HG02870 (cell line): ENCODE data around the gene KCNIP4.
A peak's percentile ranks its signal among the peaks of the same experiment; 100 is the strongest.
"Not testable (repeated sequence)": the region's sequence is repeated elsewhere in the genome, so short reads cannot be mapped to it uniquely, and the experiment has no call there.

ENCODE experiments used
- ATAC-seq: cut with Tn5 transposase; IDR thresholded peaks from one replicate; pipeline ENCODE4 v1.9.1; 2021; ENCODE audit warnings: mild to moderate bottlenecking, moderate library complexity; ENCODE audit not compliant: unreplicated experiment

KCNIP4 gene

DNA sequence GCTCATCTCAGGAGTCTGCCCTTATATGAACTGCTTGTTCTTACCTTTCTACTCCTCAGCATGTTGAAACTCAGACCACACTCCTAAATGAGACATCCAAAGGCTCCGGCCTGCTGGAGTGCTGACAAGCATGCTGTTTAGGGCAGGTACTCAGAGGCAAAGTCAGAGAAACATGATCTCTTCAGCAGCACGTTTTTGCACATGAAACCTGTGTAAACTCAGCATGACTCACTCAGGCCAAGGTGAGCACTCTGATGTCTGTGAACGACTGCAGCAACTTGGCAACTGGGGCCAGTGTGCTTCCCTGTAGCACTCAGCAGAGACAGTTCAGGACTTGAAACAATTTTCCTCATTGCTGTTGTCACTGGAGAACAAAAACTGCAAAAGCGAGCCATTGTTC lies 1138.8 kb downstream of the KCNIP4 start:
- no peak for ATAC-seq

DNA sequence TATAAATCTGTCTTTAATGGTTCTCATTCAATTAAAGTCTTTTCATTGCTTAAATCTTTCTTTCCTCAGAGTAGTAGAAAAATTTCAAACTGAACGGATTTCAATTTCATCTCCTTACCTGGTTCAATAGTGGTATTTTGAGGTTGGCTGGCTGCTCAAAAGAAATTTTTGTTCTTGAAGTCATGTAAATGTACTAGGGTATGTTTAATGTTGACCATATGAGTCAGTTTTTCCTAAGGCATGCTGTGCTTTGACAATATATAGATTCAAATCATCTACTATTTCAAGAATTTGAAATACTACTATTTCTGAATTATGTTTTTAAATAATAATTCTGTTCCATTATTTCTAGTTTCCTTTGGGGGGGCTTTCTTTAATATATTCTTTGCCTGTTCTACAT lies 1142.9 kb downstream of the KCNIP4 start:
- ATAC-seq, result no peak

DNA sequence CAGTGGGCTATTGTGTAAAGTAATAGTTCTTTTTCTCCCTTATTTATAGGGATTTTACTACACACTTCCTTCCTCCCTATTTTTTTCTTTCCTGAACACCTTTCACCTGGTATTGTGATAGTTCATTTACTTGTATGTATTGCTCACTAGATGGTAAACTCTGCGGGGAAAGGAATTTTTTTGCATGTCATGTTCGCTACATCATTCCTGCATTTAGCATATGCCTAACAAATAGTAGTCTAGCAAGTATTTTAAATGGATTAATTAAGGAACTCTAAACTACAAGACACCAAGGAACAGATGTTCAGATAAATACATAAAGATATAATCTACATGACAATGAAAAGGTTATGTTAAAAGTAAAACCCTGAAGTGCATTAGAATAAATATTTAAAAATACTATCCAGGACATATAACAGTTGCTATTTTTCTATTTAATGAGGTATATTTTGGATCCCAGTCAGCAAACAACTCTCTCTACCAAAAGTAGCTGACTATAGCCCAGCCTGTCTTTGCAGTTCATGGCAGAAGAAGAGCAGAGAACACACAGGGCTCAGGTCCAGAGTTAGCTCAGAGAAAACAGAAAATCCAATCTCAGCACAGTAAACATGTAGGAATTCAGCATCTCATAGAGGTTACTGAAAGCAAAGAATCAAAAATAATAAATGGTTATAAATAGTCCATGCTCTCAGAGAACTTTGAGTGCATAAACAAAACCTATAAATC lies 1160.5 kb downstream of the KCNIP4 start:
- ATAC-seq, result no peak

DNA sequence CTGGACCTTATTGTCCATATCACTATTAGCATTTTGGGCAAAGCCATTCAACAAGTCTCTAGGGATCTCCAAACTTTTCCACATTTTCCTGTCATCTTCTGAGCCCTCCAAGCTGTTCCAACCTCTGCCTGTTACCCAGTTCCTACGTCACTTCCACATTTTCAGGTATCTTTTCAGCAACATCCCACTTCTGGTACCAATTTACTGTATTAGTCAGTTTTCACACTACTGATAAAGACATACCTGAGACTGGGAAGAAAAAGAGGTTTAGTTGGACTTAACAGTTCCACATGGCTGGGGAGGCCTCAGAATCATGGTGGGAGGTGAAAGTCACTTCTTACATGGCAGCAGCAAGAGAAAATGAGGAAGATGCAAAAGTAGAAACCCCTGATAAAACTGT lies 1165.4 kb downstream of the KCNIP4 start:
- not testable (repeated sequence) for ATAC-seq

DNA sequence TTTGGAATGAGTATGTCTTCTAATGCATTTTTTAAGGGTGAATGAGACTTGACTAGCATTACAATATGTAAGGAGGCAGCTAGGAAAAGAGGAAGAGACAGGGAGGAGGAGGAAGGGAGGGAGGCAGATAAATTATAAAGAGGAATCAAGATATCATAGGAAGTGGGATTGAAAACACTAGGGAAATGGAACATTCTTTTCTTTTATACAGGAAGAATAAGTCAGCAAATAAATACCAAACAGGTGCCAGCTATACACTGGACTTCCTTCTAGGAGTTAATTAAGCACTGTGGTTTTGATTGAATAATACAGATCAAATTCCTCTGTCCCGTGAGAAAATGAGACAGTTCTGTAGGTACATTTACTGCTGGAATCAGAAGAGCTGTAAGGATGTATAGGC lies 1169.7 kb downstream of the KCNIP4 start:
- ATAC-seq, result no peak

DNA sequence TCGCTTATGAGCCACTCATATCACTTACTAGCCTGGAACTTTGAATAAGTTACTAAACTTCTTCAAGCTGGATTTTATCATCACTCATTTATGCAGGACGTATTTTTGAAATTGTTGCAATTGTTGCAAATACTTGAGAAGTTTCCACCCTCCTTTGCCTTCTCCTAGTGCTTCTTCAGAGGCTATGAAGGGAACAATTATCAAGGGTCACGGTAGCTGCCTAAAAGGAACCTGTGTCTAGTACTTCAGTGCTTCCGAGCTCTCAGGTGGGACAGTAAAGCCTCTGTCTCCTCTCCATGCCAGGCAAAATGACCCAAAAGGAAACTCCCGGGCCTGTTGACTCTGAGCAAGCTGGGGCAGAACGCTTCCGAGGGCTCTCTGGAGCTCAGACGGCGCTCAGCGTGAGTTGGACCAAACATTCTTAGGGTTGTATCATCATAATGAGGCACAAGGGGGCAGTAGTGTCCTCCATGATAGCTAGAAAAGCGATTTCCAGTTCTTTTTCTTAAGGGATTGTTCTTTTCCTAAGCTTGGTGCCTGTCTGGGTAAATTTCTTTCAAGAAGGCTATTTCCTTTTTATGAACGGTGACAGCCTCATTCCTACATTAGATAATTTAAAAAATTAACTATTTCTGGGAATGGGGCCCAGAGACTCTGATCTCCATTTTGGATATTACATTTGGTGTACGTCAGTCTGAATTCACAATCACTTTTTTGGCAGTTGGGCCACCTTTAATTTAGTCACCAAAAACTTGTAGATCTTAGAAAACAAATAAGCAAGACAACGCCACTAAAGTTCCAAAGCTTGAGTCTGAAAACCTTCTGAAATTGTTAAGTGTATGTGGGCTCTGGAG lies 1175.2 kb downstream of the KCNIP4 start:
- ATAC-seq, result peak; percentile 80

DNA sequence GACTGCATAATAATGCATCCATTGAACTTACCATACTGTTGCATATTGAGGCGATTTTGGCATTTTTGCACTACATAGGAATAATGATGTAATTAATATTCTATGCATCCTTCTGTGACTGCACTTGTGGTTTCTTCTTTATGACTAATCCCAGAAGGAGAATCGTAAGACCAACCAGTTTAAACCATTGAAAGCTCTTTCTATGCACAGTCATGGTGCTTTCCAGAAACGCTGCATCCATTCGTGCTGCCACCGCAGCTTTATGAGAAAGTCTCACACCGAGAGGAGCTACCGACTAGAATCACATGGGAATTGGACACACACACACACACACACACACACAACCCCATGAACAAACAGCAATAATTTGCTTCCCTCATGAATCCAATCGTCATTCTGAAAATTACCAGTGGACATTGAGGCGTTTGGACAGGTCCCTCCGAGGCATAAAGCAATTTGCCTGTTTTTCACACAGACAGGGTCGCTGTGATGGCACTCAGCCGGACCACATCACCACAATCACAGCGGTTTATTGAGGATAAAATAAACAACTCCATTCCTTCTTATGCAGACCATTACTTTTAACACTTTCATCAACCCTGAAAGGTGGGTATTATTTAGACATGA lies 1184.1 kb downstream of the KCNIP4 start:
- no peak for ATAC-seq

DNA sequence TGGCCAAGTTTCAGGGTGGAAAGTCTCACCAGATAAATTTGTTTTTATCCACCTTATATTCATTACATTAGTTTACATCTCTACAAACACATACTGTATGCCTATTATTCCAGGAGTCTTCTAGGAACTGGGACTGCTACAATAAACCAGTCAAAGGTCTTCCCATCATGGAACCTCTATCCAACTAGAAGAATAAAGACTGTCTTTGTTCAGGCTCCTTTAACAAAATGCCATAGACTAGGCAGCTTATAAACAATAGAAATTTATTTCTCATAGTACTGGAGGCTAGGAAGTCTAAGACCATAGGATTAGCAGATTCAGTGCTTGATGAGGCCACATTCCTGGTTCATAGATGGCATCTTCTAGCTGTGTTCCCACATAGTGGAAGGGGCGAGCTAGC lies 1186.7 kb downstream of the KCNIP4 start:
- ATAC-seq, result no peak

DNA sequence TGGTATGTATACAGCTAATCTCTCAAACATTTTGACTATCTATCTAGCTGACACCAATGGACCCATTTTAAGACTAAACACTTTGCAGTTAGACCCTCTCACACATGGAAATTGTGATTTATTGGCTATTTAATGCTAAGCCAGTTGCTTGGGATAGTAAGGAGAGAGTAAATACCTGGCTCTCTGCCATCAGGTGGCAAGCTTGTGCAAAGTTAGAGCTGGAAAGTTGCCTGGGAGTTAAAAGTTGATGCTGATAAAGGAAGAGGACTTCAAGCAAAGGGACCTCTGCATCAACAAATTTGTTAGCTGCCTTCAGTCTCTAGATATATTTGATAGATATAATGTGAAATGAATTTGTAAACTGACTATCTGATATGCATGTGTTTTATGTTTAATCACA lies 1187.2 kb downstream of the KCNIP4 start:
- ATAC-seq, result no peak

DNA sequence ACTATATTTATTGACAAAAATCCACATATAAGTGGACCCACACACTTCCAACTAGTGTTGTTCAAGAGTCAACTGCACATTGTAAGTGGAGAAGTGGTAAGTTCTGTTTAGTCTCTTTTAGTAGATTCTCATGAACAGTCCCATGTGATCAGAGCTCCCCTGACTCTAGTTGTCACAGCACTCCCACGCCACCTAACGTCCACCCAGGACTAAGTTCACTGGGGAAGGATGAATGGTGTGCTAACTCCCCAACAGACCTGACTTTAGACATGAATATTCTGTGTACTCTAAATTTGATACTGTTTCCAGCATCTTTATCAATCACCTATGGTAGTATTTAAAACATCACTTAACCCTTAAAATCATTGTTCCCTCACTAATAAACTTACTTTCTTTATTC lies 1188.5 kb downstream of the KCNIP4 start:
- no peak for ATAC-seq

DNA sequence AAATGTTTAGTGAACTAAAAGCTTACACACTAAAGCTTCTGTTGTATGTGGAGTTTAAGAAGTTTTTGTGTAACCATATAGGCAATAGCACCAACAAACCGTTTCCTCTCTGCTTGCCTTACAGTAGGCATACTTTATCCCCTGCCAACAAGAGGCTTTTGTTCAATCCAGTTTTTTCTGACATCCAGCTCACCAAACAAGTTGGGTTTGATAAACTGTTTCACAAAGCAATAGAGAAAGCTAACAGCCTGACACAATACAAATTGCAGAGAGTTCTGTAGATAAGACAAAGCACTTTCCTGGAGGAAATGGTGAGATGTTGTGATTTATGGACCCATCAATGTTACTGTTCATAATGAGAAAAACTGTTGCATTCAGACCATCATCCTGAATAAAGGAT lies 1194.5 kb downstream of the KCNIP4 start:
- ATAC-seq, result no peak

DNA sequence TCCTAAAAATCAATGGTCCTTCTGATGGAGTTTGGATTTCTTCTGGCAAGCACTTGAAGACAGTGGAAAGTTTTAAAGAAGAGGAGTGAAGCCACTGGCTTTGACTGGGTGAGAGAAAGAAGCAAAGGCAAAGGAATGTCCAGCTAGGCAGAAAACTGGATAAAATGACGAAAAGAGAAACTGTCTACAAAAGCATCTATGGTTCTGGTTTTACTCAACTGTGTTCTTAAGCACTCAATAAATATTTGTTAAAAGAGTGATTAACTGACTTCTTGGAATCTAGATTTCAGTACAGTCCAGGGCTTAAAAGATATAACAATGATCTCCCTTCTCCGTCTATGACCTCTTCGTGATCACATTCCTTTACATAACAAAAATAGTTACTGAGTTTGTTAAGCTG lies 1195.9 kb downstream of the KCNIP4 start:
- no peak for ATAC-seq

DNA sequence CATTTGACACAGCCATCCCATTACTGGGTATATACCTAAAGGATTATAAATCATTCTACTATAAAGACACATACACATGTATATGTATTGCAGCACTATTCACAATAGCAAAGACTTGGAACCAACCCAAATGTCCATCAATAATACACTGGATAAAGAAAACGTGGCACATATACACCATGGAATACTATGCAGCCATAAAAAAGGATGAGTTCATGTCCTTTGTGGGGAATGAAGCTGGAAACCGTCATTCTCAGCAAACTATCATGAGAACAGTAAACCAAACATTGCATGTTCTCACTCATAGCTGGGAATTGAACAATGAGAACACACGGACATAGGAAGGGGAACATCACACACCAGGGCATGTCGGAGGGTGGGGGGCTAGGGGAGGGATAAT lies 1202.6 kb downstream of the KCNIP4 start:
- not testable (repeated sequence) for ATAC-seq

DNA sequence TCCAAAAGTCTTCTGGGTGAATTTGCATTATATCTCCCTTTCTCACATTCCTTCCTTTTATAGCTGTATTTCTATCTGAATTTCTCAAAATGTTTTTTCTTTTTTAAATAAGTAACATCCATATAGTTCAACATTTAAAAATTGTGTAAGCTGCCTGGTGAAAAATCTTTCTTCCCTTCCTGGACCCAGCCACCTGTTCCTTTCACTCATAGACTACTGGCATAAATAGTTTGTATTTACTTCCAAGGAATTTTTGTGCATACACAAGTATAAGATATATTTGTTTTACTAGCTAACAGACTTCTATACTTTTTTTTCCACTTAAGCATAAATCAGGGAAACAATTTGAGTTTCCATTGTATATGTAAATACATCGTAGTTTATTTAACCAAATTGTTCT lies 1212.6 kb downstream of the KCNIP4 start:
- no peak for ATAC-seq

DNA sequence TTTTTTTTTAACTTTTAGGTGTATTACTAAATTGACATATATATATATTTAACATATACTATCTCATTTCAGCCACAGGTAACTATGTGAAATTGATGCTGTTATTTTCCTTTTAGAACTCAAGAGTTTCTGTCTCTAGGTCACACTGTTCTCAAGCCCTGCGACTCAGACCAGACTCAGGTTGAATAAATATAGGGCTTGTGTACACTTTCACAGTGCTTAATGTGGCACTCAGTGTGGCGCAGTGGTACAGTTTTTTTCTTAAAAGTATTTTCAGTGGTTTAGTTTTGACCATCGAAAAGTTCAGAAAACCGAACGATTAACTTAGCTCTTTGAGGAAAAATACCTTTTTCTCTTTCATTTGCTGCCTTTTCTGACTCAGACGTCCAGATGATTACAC lies 1223.7 kb downstream of the KCNIP4 start:
- peak; percentile 77 for ATAC-seq

DNA sequence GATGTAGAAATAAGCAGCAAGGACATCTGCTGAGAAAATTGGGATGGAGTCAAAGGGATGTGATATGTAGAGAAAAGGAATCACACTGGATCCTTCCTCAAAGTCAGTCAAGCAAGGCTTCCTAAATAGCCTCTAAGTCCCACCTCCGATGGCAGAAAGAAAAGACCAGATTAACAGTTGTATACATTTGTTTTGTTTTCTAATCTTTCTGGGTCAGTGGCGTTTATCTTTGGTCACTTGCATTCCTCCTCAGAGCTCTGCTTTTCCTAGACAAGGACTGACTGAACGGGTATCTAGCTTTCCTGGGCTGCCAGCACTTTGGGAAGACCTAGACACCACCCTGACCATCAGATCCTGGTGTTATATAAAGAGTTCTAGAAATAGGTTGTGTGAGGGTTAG lies 1225.1 kb downstream of the KCNIP4 start:
- ATAC-seq, result no peak

DNA sequence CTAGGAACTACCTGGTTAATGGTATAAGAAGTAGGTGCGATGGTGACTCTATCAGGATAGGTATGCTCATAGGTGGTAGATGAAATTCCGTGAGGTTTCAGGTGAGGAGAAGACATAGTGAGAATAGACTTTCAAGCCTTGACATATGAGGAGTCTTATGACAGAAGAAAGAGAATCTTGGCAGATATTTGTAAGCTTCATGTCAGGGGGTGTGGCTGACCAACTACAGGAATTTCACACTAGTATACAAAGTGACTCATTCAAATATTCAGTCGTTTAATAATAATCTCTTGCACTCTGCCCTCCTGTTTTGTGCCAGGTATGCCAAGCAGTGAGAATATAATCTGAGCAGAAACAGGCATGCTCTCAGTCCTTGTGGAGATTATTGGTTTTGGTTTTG lies 1225.6 kb downstream of the KCNIP4 start:
- ATAC-seq, result no peak

DNA sequence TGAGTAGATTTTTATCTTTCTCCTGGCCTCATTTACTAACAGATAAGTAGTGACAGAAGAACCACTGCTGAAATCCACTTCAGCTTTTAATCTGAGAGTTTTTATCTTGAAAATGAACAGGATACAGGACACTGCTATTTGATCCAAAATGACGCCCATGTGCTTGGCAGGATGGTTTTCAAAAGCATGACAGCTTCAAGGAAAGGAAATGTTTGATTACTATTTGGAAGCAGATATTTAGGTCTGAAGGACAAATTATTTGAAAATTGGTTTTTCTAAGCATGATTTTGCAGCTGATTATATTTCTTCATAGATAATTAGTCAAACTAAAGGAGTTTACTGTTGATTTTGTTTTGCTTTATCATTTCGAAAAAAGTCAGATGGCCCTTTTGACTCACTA lies 1237.2 kb downstream of the KCNIP4 start:
- no peak for ATAC-seq

DNA sequence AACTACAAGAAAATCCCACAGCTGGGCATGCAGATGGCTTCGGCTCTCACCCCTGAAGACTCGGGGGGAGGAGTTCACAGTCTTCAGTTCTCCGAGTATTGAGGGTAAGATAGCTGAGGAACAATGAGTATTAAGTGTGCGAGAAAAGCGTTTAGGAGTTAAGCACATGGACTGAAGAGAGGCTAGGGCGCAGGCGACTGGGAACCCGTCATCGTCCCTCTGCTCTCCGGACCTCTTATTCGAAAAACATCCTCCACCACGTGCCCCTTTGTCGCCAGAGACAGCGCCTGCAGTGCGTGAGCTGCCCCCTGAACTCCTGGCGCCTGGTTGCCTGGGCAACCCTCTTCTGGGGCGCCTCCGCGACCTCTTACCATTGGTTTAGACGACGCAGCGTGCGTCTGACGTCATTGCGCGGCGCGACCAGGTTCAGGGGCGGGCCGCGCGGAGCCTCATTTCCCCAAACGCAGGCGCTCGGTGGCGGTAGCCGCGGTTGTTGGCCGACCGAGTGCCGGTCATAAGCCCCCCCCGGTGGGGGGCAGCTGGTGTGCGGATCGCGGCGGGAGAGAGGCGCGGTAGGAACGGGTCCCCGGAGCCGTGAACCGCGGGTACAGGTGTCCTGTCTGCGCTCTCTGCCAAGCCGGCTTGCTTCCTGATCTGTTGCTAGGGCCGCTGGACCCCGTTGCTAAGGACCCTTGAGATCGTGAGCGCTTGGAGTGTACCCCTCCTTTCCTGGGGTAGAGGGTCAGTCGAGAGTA lies 1248.4 kb downstream of the KCNIP4 start, which contains the start of gene PACRGL:
TSS of gene PACRGL (plus strand) at position 452 of the 755 bp plus-strand sequence. CDS start 4,024 bp downstream, outside the sequence.
- ATAC-seq, result peak; percentile 100

DNA sequence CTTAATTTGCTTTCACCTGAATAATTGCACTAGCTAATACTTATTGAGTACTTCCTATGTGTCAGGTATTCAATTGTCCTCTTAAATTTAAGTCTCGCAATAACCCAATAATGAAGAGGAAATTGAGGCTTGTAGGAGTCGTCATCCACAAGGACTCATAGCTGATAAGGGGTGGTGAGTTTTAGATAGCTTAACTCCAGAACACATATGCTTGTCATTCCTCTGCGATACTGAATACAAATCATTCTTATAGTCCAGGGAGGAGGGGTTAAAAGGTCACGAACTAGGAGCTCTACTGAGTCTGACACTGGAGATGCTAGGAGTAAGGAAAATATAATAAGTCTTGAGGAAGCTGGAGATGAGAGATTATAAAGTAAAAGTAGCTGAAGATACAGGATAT lies 1249.8 kb downstream of the KCNIP4 start:
- no peak for ATAC-seq

DNA sequence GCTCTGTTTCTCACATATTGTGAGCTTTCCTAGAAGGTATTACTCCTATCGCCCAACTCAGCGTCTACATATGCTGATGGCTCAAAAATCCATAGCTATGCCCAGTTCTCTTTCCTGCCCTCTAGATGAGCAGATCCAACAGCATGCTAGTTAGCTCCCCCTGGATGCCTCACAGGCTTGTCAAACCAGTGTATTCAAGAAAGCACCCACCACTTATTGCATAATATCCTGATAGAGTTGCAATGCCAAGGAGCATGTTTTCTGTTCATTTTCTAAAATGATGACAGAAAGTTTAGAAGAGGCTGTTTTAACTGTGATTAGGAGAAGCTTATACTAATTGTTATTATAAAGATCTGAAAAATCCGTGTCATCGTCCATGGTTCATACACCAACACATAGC lies 1250.2 kb downstream of the KCNIP4 start:
- ATAC-seq, result no peak
